ENCODE data around the gene RAB27A.
A peak's percentile ranks its signal among the peaks of the same experiment; 100 is the strongest.
"Not testable (repeated sequence)": the region's sequence is repeated elsewhere in the genome, so short reads cannot be mapped to it uniquely, and the experiment has no call there.

RAB27A gene

GRCh38 chr15:55281517-55282228 lies 7.9 kb downstream of the RAB27A start:
- peak; percentile 6 for DNase-seq (ENCODE audit: low read depth)

GRCh38 chr15:55280589-55280988 lies 9.0 kb downstream of the RAB27A start:
- DNase-seq (ENCODE audit: low read depth): peak; percentile 54

GRCh38 chr15:55279746-55280351 lies 9.8 kb downstream of the RAB27A start:
- peak; percentile 94 for DNase-seq (ENCODE audit: low read depth)

GRCh38 chr15:55279100-55279745 lies 10.4 kb downstream of the RAB27A start:
- DNase-seq (ENCODE audit: low read depth): no peak

GRCh38 chr15:55277715-55278114 lies 11.9 kb downstream of the RAB27A start:
- no peak for DNase-seq (ENCODE audit: low read depth)

GRCh38 chr15:55277116-55277564 lies 12.5 kb downstream of the RAB27A start:
- DNase-seq (ENCODE audit: low read depth): peak; percentile 41

DNA sequence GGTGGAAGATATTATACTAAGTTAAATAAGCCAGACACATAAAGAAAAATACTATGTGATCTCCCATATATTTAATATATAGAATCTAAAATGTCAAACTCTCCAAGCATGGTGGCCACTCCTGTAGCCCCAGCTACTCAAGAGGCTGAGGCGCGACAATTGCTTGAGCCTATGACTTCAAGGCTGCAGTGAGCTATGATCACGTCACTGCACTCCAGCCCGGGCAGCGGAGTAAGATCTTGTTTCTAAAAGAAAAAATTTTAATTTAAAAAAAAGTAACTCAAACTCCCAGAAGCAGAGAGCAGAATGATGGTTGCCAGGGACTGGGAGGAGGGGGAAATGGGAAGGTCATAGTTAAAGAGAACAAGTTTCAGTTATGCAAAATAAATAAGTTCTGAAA lies 13.3 kb downstream of the RAB27A start:
- no peak for DNase-seq (ENCODE audit: low read depth)

GRCh38 chr15:55270291-55270690 lies 19.3 kb downstream of the RAB27A start:
- DNase-seq (ENCODE audit: low read depth): no peak

- no peak for DNase-seq (ENCODE audit: low read depth)
Measured at GRCh38 chr15:55268176-55268695, 21.4 kb downstream of the RAB27A start.

DNA sequence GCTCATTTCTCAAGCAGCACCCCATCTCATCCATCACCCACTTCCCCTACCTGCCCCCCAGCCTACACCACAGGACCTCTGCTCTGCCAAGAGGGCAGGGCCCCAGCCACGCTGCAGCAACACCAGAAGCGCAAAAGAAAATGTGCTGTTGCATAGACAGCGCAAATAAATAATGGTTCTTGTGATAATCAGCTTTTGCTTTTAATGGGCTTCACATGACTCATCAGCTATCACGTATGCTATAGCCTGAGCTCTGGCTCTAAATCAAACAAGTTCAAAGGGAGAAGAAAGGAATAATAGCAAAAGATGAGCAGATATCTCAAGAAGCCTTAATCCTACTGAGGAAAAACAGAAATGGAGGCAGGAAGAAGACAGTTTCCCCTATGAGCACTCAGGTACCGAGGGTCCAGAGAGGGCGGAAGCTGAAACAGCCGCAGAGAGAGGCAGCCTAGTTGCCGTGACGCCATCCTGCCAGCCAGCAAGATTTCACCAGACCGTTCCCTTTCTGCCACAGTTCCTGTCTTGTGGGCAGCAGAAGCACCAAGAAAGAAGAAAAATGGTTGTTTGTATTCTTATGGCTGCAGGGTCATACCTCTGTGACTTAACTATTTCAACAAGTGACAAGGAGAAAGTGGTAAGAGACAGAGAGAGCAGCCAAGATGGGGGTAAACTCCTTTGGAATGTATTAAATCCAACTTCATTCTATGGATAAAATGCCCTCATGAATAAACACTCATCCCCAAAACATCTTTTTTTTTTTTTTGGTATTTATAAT lies 22.0 kb downstream of the RAB27A start:
- peak; percentile 11 for DNase-seq (ENCODE audit: low read depth)

GRCh38 chr15:55266547-55266946 lies 23.1 kb downstream of the RAB27A start:
- DNase-seq (ENCODE audit: low read depth): no peak

GRCh38 chr15:55260562-55261131 lies 29.0 kb downstream of the RAB27A start:
- DNase-seq (ENCODE audit: low read depth): no peak

GRCh38 chr15:55257938-55258337 lies 31.7 kb downstream of the RAB27A start:
- no peak for DNase-seq (ENCODE audit: low read depth)

GRCh38 chr15:55257012-55257670 lies 32.5 kb downstream of the RAB27A start:
- no peak for DNase-seq (ENCODE audit: low read depth)

GRCh38 chr15:55256281-55257011 lies 33.2 kb downstream of the RAB27A start:
- DNase-seq (ENCODE audit: low read depth): no peak

- no peak for DNase-seq (ENCODE audit: low read depth)
Measured at GRCh38 chr15:55255714-55256113, 33.9 kb downstream of the RAB27A start.

DNA sequence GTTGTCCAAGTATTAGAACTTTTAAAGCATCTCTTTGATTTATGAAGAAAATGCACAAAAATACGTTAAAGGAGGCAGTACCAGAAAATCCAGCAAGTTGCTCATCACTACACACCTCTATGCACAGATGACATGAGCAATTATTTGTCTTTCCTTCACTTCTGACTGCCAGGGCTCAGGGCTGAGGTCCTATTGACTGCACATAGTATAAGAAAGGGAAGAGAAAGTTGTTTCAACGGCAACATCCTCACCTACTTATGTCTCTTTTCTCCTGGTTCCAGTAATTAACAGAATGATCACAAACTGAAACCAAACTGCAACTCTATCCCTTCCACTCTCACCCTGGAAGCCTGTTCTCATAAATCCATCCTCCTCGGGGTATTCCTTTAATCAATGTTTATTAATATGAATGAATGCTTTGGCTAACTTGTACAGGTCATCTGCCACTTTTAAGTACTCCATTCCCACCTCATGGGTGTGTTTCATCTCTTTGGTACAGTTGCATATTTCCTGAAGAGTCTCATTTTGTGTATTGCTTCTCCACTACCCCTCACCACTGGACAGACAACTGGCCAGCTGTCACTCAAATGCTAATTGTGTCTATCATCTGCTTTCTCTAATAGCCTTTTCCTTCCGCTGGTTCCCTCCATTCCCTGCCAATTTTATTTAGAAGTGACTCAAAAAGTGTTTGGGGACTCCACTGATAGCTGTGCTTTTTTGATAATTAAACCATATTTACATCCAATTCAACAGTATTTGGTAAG lies 34.5 kb downstream of the RAB27A start:
- DNase-seq (ENCODE audit: low read depth): no peak

- DNase-seq (ENCODE audit: low read depth): peak; percentile 73
Measured at GRCh38 chr15:55253580-55253979, 36.0 kb downstream of the RAB27A start.

- not testable (repeated sequence) for DNase-seq (ENCODE audit: low read depth)
Measured at GRCh38 chr15:55252201-55252600, 37.4 kb downstream of the RAB27A start.

DNA sequence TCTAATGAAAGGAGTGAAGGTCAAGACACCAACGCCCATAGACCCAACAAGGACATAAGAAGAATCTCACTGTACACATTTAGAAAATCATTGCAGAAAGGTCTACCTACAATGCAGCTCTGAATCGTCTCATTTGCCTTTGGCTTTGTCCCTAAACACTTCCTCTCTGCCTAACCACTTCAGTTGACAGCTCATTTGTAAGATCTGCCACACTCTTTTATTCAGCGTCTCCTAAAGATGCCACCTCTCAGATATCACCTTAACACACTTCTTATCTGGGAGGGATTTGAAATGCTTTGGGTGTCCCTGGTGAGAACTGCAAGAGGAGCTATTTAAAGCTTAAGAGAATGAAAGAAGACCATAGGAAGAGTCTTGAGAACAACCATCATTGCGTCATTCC lies 38.7 kb downstream of the RAB27A start:
- no peak for DNase-seq (ENCODE audit: low read depth)

Data from ELR (cell line).